ENCODE measurements around the gene SP2. TPM values are rescaled to one million over a fixed set of nuclear protein-coding genes. Genes with fewer than 3 reads are reported as not detected.
A peak's percentile ranks its signal among the peaks of the same experiment; 100 is the strongest.

SP2 gene
- total RNA-seq (2014; rRNA removed; shearing (Covaris generic)) (2.3 and 5.8 TPM in 2 replicates), total RNA-seq (2022) (22.1 and 24.1 TPM in 2 replicates), Bru-seq, nascent RNA (percentile 67 among the genes with signal in this experiment), BruChase-seq, experiment 1, labeled RNA remaining after a 6-hour chase (percentile 70 among the genes with signal in this experiment), BruChase-seq, experiment 2, labeled RNA remaining after a 2-hour chase (percentile 70 among the genes with signal in this experiment)
- long read RNA-seq, transcript SP2-201 (7 exons, 3,112 nt), result major isoform, 23 of 44 reads
- long read RNA-seq, partial matches to known transcripts, result 6 of 44 reads
- long read RNA-seq, other reads (novel, unspliced or antisense), result 15 of 44 reads

DNA sequence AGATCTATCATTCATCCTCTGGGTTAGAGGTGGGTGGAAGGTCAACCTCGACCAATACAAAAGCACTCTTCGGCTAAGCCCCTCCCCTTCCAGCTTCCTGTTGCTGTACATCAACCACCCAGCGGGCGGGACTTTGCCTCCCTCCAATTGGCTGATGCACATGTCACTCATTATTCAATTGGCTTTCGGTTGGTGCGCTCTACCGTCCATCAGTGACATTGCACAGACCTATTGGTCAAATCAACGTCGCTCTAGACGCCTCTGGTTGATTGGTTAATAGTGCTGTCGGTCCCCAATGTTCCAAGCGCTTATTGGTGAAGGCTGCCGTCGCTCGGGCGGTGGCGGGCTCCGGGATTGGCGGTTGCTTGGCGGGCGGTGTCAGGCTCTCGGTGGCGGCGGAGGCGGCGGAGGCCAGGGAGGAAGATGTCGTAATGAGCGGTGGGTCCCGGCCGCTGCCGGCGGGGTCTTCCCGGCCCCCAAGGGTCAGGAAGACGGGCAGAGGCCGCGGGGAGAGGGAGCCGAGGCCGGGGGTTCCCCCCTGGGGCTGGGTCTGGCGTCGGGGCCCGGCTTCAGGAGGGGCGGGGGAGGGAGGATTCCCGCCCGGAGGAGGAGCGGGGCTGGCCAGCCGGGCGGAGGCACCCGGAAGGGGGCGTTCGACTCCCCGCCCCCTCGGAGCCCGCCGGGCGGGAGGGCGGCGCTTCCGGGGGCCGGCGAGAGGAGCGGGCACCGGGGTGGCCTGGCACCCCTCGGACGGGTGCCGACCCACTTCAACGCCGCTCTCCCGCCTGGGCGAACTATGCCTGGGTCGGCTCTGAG, at the start of gene SP2:
SP2 (plus strand) TSS at position 381 of the 816 bp plus-strand sequence; CDS start at position 432, 51 bp downstream.
- ChIA-PET POLR2A (interaction anchor here (0.5 to 2.9 kb wide), 7 partner anchors 43 to 1003 kb away, joined by 3 to 13 read pairs (median 4); partner anchors contain the start of genes CDK5RAP3, LRRC46, MRPL10 and OSBPL7), CTCF (ENCODE audit: unreplicated experiment) (interaction anchor here (1.2 kb wide), 1 partner anchor 54 kb away, joined by 3 read pairs; no protein-coding TSS in a partner anchor)
- Histone ChIP-seq H3K9me3 (ENCODE audit: low read length) (no peaks in the 10 kb centered on the region), H3K4me3 (ENCODE audit: low read depth, low read length, poor library complexity, severe bottlenecking) (peak within 1 kb of the TSS; percentile 90), H4K20me1 (ENCODE audit: insufficient read depth, low read length) (no peaks in the 10 kb centered on the region), H3K36me3 (ENCODE audit: insufficient read depth, low read length) (peaks cover 23% of the 10 kb centered on the region; the same call in 1 of the 2 replicates), H3K9me2 (ENCODE audit: insufficient read depth, low read length) (no peaks in the 10 kb centered on the region), H2AFZ (ENCODE audit: low read length) (peak within 1 kb of the TSS; percentile 60), H3K4me1 (ENCODE audit: insufficient read depth, low read length, poor library complexity, severe bottlenecking) (peaks cover 29% of the 10 kb centered on the region), H3K4me2 (ENCODE audit: low read length) (peak within 1 kb of the TSS; percentile 97), H3K27ac (ENCODE audit: low read depth, low read length, poor library complexity, severe bottlenecking) (peak within 1 kb of the TSS; percentile 58), H3K79me2 (ENCODE audit: insufficient read depth, low read depth, low read length) (peaks cover 32% of the 10 kb centered on the region)
- peak; percentile 100 for DNase-seq (ENCODE audit: low spot score)
- intact Hi-C loops (cut with micrococcal nuclease; ENCODE audit: unreplicated experiment), result loop anchor here (1.0 to 5.0 kb wide), 3 partner anchors 45 to 121 kb away; partner anchors contain the start of gene PNPO
- no TSS peak for BruUV-seq (replicated peaks)
- TF ChIP-seq CTCF (conservative IDR thresholded peaks at IDR 0.05; ENCODE audit: low read length) (no peak), EZH2phosphoT487 (IDR thresholded peaks at IDR 0.05; ENCODE audit: borderline replicate concordance, low read depth, low read length) (no peak)

GRCh38 chr17:47846716-47847340, 49.2 kb upstream of the SP2 start:
- Histone ChIP-seq H3K4me2 (ENCODE audit: low read length) (no peak overlapping the region), H2AFZ (ENCODE audit: low read length) (no peak overlapping the region), H3K79me2 (ENCODE audit: insufficient read depth, low read depth, low read length) (no peaks in the 10 kb centered on the region), H3K9me2 (ENCODE audit: insufficient read depth, low read length) (no peaks in the 10 kb centered on the region), H3K36me3 (ENCODE audit: insufficient read depth, low read length) (no peaks in the 10 kb centered on the region), H4K20me1 (ENCODE audit: insufficient read depth, low read length) (no peaks in the 10 kb centered on the region), H3K9me3 (ENCODE audit: low read length) (no peaks in the 10 kb centered on the region), H3K4me1 (ENCODE audit: insufficient read depth, low read length, poor library complexity, severe bottlenecking) (peaks cover 25% of the 10 kb centered on the region), H3K27ac (ENCODE audit: low read depth, low read length, poor library complexity, severe bottlenecking) (no peak overlapping the region), H3K4me3 (ENCODE audit: low read depth, low read length, poor library complexity, severe bottlenecking) (no peak overlapping the region)
- POLR2A ChIA-PET, result interaction anchor here (0.6 kb wide), 1 partner anchor 49 kb away, joined by 3 read pairs; the partner anchor contains the start of gene SP2
- intact Hi-C loops (cut with micrococcal nuclease; ENCODE audit: unreplicated experiment), result no loop called here
- CTCF ChIA-PET (ENCODE audit: unreplicated experiment), result no interaction called here
- TF ChIP-seq EZH2phosphoT487 (IDR thresholded peaks at IDR 0.05; ENCODE audit: borderline replicate concordance, low read depth, low read length), result no peak
- DNase-seq (ENCODE audit: low spot score), result no peak
- no TSS peak for BruUV-seq (replicated peaks)
